Measurements from ENCODE around the gene VPS13D. TPM values are rescaled to one million over a fixed set of nuclear protein-coding genes. Genes with fewer than 3 reads are reported as not detected.
A peak's percentile ranks its signal among the peaks of the same experiment; 100 is the strongest.

Gene VPS13D
- total RNA-seq, 4 donors from 2014 or later, result 33.2 to 115 (median 56.5) TPM

DNA sequence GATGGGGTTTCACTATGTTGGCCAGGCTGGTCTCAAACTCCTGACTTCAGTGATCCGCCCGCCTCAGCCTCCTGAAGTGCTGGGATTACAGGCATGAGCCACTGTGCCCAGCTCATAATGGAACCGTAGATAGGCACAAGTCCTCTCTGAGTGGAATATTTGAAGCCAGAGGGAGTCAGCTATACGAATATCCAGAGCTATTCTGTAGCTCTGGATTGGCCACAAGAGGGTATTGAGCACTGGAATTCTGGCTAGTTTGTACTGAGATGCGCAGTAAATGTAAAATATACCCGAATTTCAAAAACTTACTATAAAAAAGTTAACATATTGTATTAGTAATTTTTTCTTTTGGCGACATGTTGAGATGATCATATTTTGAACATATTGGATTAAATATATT, 851 bp upstream of the VPS13D start:
- TF ChIP-seq, protein P1, sequence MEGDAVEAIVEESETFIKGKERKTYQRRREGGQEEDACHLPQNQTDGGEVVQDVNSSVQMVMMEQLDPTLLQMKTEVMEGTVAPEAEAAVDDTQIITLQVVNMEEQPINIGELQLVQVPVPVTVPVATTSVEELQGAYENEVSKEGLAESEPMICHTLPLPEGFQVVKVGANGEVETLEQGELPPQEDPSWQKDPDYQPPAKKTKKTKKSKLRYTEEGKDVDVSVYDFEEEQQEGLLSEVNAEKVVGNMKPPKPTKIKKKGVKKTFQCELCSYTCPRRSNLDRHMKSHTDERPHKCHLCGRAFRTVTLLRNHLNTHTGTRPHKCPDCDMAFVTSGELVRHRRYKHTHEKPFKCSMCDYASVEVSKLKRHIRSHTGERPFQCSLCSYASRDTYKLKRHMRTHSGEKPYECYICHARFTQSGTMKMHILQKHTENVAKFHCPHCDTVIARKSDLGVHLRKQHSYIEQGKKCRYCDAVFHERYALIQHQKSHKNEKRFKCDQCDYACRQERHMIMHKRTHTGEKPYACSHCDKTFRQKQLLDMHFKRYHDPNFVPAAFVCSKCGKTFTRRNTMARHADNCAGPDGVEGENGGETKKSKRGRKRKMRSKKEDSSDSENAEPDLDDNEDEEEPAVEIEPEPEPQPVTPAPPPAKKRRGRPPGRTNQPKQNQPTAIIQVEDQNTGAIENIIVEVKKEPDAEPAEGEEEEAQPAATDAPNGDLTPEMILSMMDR (IDR thresholded peaks at IDR 0.05), result no peak
- no peak for TF ChIP-seq POLR2A (IDR thresholded peaks at IDR 0.05)
- no peak overlapping the region for H3K4me3 ChIP-seq
- intact Hi-C loops (cut with DNase I; ENCODE audit: low total_unique reads), result no loop called here
- no peak for DNase-seq
- H3K4me1 ChIP-seq, result no peaks in the 10 kb centered on the region
- no peaks in the 10 kb centered on the region for H3K9me3 ChIP-seq
- no peak overlapping the region for H3K27ac ChIP-seq
- H3K36me3 ChIP-seq, result no peaks in the 10 kb centered on the region
- H3K27me3 ChIP-seq, result no peaks in the 10 kb centered on the region

DNA sequence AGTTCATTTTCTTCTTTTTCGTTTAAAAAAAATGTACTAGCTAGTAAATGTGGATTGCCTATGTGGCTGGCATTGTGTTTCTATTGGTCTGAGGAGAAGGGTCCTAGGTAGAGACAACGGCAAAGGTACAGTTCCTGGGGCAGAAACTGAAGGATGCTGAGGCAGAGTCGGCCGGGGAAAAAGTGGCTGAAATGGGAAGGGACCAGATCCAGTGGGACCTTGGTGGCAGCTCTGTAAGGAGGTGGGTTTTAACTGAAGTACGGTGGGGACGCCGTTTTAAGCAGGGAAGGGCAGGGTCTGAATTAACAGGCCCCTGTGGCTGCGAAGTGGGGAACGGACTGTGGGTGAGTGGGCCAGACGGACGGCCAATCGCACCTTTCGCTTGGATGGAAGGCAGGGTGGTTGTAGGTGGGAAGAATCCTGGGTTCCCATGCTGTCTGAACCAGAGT, 420 bp upstream of the VPS13D start:
- peak overlapping the region in 1 of 2 donors; percentile 100 for H3K4me3 ChIP-seq
- no peaks in the 10 kb centered on the region for H3K36me3 ChIP-seq
- no peaks in the 10 kb centered on the region for H3K9me3 ChIP-seq
- intact Hi-C loops (cut with DNase I; ENCODE audit: low total_unique reads), result no loop called here
- no peak for TF ChIP-seq POLR2A (IDR thresholded peaks at IDR 0.05)
- TF ChIP-seq, protein P1 (IDR thresholded peaks at IDR 0.05), result no peak
- no peak for DNase-seq
- H3K27ac ChIP-seq, result peak overlapping the region in 1 of 2 donors; percentile 81
- no peaks in the 10 kb centered on the region for H3K4me1 ChIP-seq
- H3K27me3 ChIP-seq, result no peaks in the 10 kb centered on the region

GRCh38 chr1:12230549-12231275, 882 bp downstream of the VPS13D start:
- intact Hi-C loops (cut with DNase I; ENCODE audit: low total_unique reads), result no loop called here
- TF ChIP-seq, protein P1 (IDR thresholded peaks at IDR 0.05), result no peak
- no peak for TF ChIP-seq POLR2A (IDR thresholded peaks at IDR 0.05)
- H3K36me3 ChIP-seq, result no peaks in the 10 kb centered on the region
- H3K27ac ChIP-seq, result peak overlapping the region; percentile 79 to 81
- H3K9me3 ChIP-seq, result no peaks in the 10 kb centered on the region
- no peaks in the 10 kb centered on the region for H3K4me1 ChIP-seq
- no peaks in the 10 kb centered on the region for H3K27me3 ChIP-seq
- H3K4me3 ChIP-seq, result peak overlapping the region; percentile 93 to 100
- peak in 1 of 2 donors; percentile 23 for DNase-seq

GRCh38 chr1:12231276-12231595, 1.4 kb downstream of the VPS13D start:
- no peak for DNase-seq
- H3K4me3 ChIP-seq, result peak overlapping the region; percentile 93 to 100
- H3K36me3 ChIP-seq, result no peaks in the 10 kb centered on the region
- H3K4me1 ChIP-seq, result no peaks in the 10 kb centered on the region
- no peaks in the 10 kb centered on the region for H3K9me3 ChIP-seq
- H3K27ac ChIP-seq, result peak overlapping the region; percentile 79 to 81
- no peaks in the 10 kb centered on the region for H3K27me3 ChIP-seq
- intact Hi-C loops (cut with DNase I; ENCODE audit: low total_unique reads), result no loop called here
- TF ChIP-seq, protein P1 (IDR thresholded peaks at IDR 0.05), result no peak
- TF ChIP-seq POLR2A (IDR thresholded peaks at IDR 0.05), result no peak

GRCh38 chr1:12232221-12232620, 2.4 kb downstream of the VPS13D start:
- Histone ChIP-seq H3K4me1 (no peaks in the 10 kb centered on the region), H3K4me3 (no peak overlapping the region), H3K36me3 (no peaks in the 10 kb centered on the region), H3K27me3 (no peaks in the 10 kb centered on the region), H3K27ac (no peak overlapping the region), H3K9me3 (no peaks in the 10 kb centered on the region)
- TF ChIP-seq, protein P1 (IDR thresholded peaks at IDR 0.05), result no peak
- intact Hi-C loops (cut with DNase I; ENCODE audit: low total_unique reads), result no loop called here
- no peak for DNase-seq

All from uterus (tissue), 4 donors.